Measurements from ENCODE around the gene MICAL2.

The MICAL2 gene

GRCh38 chr11:12099132-12099873 is 11.1 kb upstream of the MICAL2 start:
- DNase-seq (ENCODE audit: low spot score): no peak

- DNase-seq (ENCODE audit: low spot score): no peak
These were observed 10.0 kb upstream of the MICAL2 start for GRCh38 chr11:12100429-12100828.

- no peak for DNase-seq (ENCODE audit: low spot score)
These were observed 9.5 kb upstream of the MICAL2 start for GRCh38 chr11:12100841-12101242.

GRCh38 chr11:12101318-12101717 is 9.1 kb upstream of the MICAL2 start:
- no peak for DNase-seq (ENCODE audit: low spot score)

- DNase-seq (ENCODE audit: low spot score): no peak
These were observed 7.6 kb upstream of the MICAL2 start for GRCh38 chr11:12102588-12103410.

GRCh38 chr11:12103411-12104225 is 6.8 kb upstream of the MICAL2 start:
- no peak for DNase-seq (ENCODE audit: low spot score)

GRCh38 chr11:12105471-12105870 is 4.9 kb upstream of the MICAL2 start:
- no peak for DNase-seq (ENCODE audit: low spot score)

GRCh38 chr11:12106101-12106500 is 4.3 kb upstream of the MICAL2 start:
- no peak for DNase-seq (ENCODE audit: low spot score)

GRCh38 chr11:12106501-12106900 is 3.9 kb upstream of the MICAL2 start:
- no peak for DNase-seq (ENCODE audit: low spot score)

- DNase-seq (ENCODE audit: low spot score): no peak
These were observed 1.4 kb upstream of the MICAL2 start for GRCh38 chr11:12108875-12109453.

GRCh38 chr11:12109591-12110196 is 696 bp upstream of the MICAL2 start:
- DNase-seq (ENCODE audit: low spot score): no peak

- DNase-seq (ENCODE audit: low spot score): no peak
These were observed 541 bp downstream of the MICAL2 start for GRCh38 chr11:12110714-12111548.

GRCh38 chr11:12111549-12112520 is 1.4 kb downstream of the MICAL2 start:
- no peak for DNase-seq (ENCODE audit: low spot score)

GRCh38 chr11:12112750-12113149 is 2.4 kb downstream of the MICAL2 start:
- no peak for DNase-seq (ENCODE audit: low spot score)

GRCh38 chr11:12113294-12113693 is 2.9 kb downstream of the MICAL2 start:
- no peak for DNase-seq (ENCODE audit: low spot score)

- DNase-seq (ENCODE audit: low spot score): no peak
These were observed 4.0 kb downstream of the MICAL2 start for GRCh38 chr11:12114193-12115033.

- no peak for DNase-seq (ENCODE audit: low spot score)
These were observed 6.1 kb downstream of the MICAL2 start for GRCh38 chr11:12116425-12117032.

- DNase-seq (ENCODE audit: low spot score): no peak
These were observed 6.8 kb downstream of the MICAL2 start for GRCh38 chr11:12117200-12117599.
